Prostate gland (tissue), 2 donors: ENCODE measurements around the gene VWF.

Experiments used
- CTCF ChIP-seq, 4 experiments: fragments of 200-600 bp in 2 of 4; fragments of 450-650 bp in 2 of 4; sonication (generic) in 2 of 4; IDR thresholded peaks; 1 replicate in 3 of 4; 2 replicates in 1 of 4; pipeline ENCODE4 v1.5.1; 2016 to 2019; ENCODE audit warnings: antibody characterized with exemption in 4 of 4, mild to moderate bottlenecking in 2 of 4, moderate library complexity in 2 of 4
- POLR2A ChIP-seq: fragments of 450-650 bp; IDR thresholded peaks from one replicate; pipeline ENCODE4 v1.6.1; 2016; ENCODE audit warnings: antibody characterized with exemption, mild to moderate bottlenecking

GRCh38 chr12:6124411-6125309 is at the start of gene VWF:
- TF ChIP-seq POLR2A = no peak
- TF ChIP-seq CTCF (IDR thresholded peaks at IDR 0.05) = no peak
